Left kidney (tissue), 2 donors: Measurements from ENCODE around the gene ADRM1. TPM values are rescaled to one million over a fixed set of nuclear protein-coding genes. Genes with fewer than 3 reads are reported as not detected.

Experiments used
- DNase-seq: peaks from one replicate; pipeline ENCODE4 v3.0.0-alpha.2; 2013
- polyA plus RNA-seq: library from polyadenylated mRNA; unstranded; fragments of 120-200 nt; gene quantifications from one replicate; pipeline ENCODE4 v1.2.1, GENCODE V29; 2013; ENCODE audit not compliant: insufficient read length

Gene ADRM1
- polyA plus RNA-seq, 1 donor: 37.6 TPM

- no peak for DNase-seq
Observed at GRCh38 chr20:62296724-62297448, 5.9 kb upstream of the ADRM1 start.

- no peak for DNase-seq
Observed at GRCh38 chr20:62297449-62298227, 5.2 kb upstream of the ADRM1 start.

GRCh38 chr20:62298577-62299249 is 4.1 kb upstream of the ADRM1 start:
- no peak for DNase-seq

- DNase-seq: no peak
Observed at GRCh38 chr20:62299666-62300236, 3.0 kb upstream of the ADRM1 start.

GRCh38 chr20:62300319-62300718 is 2.5 kb upstream of the ADRM1 start:
- DNase-seq: no peak

- DNase-seq: no peak
Observed at GRCh38 chr20:62301111-62301668, 1.6 kb upstream of the ADRM1 start.

GRCh38 chr20:62301773-62302340 is 940 bp upstream of the ADRM1 start:
- DNase-seq: peak; percentile 89

GRCh38 chr20:62303062-62303339 is 204 bp downstream of the ADRM1 start:
- no peak for DNase-seq

GRCh38 chr20:62303340-62304226 is 786 bp downstream of the ADRM1 start:
- DNase-seq: no peak

GRCh38 chr20:62304331-62305148 is 1.7 kb downstream of the ADRM1 start:
- no peak for DNase-seq

- no peak for DNase-seq
Observed at GRCh38 chr20:62305149-62305764, 2.5 kb downstream of the ADRM1 start.

- no peak for DNase-seq
Observed at GRCh38 chr20:62305765-62306413, 3.1 kb downstream of the ADRM1 start.

- no peak for DNase-seq
Observed at GRCh38 chr20:62306414-62307187, 3.8 kb downstream of the ADRM1 start.

- DNase-seq: no peak
Observed at GRCh38 chr20:62307226-62308101, 4.7 kb downstream of the ADRM1 start.

- no peak for DNase-seq
Observed at GRCh38 chr20:62308102-62308822, 5.5 kb downstream of the ADRM1 start.

- no peak for DNase-seq
Observed at GRCh38 chr20:62309198-62309944, 6.6 kb downstream of the ADRM1 start.
